C4-2B (cell line): Measurements from ENCODE around the gene VAPA.

Experiments used
- CTCF ChIP-seq: fragments of 450-650 bp; conservative IDR thresholded peaks from 2 replicates; pipeline ENCODE4 v1.5.1; 2017; ENCODE audit warnings: mild to moderate bottlenecking
- ZFX ChIP-seq: fragments of 450-650 bp; IDR thresholded peaks from 2 replicates; pipeline ENCODE4 v1.6.1; 2017

- TF ChIP-seq CTCF, result no peak
- no peak for TF ChIP-seq ZFX
Measured at GRCh38 chr18:9884090-9884489, 29.7 kb upstream of the VAPA start.
